ENCODE measurements around the gene PDSS1.
"Not testable (repeated sequence)": the region's sequence is repeated elsewhere in the genome, so short reads cannot be mapped to it uniquely, and the experiment has no call there.

The PDSS1 gene, protein sequence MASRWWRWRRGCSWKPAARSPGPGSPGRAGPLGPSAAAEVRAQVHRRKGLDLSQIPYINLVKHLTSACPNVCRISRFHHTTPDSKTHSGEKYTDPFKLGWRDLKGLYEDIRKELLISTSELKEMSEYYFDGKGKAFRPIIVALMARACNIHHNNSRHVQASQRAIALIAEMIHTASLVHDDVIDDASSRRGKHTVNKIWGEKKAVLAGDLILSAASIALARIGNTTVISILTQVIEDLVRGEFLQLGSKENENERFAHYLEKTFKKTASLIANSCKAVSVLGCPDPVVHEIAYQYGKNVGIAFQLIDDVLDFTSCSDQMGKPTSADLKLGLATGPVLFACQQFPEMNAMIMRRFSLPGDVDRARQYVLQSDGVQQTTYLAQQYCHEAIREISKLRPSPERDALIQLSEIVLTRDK

DNA sequence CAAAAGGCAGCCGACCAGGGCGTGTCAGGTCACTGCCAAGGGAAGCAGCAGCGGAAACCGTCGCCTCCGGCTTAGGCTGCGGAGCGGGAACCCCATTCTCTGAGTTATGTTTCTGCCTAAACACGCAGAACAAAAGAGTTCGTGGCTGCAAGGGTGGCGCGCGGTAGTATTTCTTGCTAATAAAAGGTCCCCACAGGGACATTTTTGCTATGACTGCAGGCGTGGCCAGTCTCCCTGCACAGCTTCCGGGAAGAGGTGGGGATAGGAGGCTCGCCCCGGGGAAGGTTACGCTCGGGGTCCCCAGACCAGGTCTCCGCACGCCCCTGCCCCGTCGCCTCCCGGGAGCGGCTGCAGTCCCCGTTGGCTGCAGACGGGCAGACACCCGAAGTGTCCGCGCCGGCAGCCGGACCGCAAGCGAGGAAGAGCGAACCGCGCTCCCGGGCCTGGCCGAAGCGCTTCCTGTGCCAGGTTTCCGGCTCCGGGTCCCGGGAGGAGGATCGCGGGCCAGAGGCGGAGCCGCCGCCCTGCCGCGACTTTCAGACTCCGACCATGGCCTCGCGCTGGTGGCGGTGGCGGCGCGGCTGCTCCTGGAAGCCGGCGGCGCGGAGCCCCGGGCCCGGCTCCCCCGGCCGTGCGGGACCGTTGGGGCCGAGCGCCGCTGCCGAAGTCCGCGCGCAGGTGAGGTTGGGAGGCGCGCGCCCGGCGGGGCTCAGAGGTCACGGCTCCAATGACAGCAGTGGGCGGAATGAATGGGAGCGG lies at the start of gene PDSS1:
TSS of gene PDSS1 (plus strand) at position 539 of the 759 bp plus-strand sequence. CDS start at position 550, 11 bp downstream.
- peak; percentile 65 for DNase-seq

DNA sequence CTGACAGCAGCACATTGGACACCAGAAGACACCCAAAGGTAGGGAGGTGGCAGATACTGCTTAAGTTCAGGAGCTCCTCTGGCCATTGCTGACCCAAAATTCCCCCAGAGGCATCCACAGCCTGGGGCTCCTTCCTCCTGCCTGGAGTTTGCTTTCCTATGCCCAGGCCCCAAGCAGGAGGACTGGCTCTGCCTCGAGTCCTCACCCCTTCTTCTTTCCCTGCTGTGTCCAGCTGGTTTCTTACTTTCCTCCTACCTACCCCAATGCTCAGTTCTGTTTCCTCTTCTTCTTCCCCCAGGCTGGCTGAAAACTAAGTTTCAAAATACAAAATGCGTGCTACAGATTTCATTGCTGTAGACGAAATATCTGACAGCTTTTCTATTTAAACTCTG lies 49.3 kb upstream of the PDSS1 start:
- not testable (repeated sequence) for DNase-seq

DNA sequence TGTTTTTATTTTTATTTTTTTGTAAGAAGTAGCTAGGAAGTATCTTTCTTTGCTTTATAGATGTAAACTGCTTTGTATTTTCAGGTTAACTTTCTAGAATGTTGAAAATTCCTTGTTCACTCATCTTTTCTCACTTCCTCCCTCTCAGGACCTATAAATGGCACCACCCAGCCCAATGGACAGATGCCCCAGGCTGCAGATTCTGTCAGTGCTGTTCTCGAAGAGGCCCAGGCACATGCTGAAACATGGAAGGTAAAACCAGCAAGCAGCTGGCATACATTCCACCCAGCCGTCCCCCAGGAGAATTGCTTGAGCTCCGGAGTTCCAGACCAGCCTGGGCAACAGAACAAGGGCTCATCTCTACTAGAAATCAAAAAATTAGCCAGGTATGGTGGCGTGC lies 47.1 kb upstream of the PDSS1 start:
- DNase-seq: no peak

DNA sequence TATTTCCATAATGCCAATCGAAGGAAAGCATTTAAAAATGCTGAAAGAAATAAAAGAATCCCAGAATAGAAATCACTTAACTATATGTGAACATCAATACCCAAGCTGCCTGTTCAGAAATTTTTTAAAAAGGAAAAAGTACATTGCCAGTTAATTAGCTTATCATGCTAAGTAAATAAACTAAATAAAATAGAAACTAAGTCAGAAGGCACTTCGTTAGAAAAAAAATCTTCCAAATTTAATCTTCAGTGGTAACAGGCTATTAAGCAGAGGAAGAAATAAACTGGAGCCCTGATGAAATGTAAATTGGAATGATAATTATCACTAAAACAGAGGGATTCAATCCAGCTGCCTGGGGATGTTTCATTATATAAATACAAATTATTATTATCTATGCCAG lies 46.0 kb upstream of the PDSS1 start:
- not testable (repeated sequence) for DNase-seq

DNA sequence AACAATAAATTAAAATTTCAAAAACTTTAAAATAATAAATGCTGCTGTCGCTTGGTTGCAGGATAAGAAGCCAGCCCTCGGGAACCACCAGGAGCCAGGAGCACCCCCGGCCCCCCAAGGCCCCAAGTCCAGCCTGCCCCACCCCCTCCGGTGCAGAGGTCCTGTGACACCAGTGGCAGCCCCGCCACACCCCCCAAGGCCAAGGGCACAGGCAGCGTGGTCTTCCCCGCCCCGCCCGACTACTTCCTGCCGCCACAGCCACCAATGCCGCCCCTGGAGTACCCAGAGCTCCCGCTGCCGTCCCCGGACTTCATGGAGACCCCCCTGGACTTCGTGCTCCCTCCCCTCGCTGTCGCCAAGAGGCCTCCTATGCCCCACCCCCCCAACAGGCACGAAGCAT lies 44.5 kb upstream of the PDSS1 start:
- no peak for DNase-seq

DNA sequence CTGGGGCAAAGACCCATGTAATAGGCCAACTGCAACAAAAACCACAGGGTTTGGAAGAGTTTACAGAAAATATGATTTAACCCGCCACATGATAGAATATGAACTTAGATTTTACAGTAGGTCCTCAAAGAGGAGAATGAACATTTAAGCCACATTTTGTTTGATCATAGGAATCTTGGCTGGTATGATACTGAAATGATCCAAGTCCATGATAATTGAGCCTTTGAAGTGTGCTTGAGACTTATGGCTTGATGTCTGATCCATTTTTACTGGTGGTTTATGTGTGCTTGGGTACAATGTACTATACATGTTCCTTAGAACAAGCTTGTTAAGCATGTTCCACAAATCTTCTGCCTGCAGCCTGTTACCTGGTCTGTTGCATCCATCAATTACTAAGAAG lies 41.8 kb upstream of the PDSS1 start:
- DNase-seq: no peak

DNA sequence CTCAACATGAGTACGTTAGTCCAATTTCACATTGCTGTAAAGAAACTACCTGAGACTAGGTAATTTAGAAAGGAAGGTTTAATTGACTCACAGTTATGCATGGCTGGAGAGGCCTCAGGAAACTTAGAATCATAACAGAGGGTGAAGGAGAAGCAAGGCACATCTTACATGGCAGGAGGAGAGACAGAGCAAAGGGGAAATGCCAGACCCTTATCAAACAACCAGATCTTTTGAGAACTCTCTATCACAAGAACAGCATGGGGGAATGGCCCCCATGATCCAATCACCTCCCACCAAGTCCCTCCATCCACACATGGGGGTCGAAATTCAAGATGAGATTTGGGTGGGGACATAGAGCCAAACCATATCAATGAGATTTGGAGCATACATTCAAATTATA lies 34.6 kb upstream of the PDSS1 start:
- no peak for DNase-seq

DNA sequence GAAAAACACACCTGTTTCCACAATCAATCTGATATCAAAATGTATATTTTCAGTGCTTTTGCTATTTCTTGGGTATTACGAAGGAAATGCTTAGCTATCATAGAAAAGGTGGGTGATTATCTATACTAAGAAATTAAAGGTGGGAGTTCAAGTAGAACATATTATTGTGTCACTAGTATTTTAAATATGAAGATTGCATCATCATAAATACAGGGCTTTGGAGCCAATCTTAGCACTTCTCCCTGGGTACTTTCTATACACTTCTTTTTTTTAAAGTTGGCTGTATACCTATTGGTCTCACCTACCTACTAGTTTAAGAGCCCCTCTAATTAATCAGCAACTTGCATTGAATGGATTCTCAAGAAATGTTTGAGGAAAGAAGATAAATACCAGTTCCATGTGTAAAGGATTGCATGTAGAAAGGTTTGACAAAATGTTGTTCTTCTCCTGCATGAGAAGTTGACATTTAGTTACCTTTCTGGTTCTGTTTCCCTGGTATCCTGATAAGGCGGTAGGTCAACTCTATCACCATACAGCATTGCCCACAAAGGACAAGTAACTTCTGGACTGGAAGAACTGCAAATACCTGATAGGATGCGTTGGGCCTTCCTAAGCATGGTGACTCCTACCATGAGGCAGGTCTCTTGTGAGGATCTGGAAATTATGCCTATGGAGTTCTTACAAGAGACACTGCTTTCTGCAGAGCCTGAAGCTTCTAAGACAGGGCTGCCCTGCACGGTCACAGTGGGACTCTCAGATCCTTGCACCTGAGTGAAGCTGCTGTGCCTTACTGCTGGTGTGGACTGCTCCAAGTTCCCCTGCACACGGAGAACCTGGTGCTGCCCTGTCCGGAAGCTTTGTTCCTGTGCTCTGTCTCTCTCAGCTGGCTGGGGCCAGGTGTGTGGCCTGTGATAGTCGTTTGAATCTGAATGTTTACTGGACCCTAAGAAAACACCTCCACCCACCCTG lies 32.1 kb upstream of the PDSS1 start:
- DNase-seq: no peak

DNA sequence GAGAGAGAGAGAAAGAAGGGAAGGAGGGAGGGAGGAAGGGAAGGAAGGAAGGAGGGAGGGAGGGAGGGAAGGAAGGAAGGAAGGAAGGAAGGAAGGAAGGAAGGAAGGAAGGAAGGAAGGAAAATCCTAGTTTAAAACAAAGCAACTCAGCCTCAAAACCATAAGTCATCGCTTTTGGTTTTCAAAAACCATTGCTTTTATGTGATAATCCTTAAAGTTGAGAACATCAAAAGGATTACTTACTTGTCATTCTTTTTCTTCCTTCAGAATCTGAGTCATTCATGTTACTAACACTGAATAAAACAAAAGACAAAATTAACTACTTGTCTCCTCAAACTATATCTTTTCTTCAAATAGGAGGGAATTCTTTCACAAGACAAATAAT lies 21.6 kb upstream of the PDSS1 start:
- DNase-seq: no peak

DNA sequence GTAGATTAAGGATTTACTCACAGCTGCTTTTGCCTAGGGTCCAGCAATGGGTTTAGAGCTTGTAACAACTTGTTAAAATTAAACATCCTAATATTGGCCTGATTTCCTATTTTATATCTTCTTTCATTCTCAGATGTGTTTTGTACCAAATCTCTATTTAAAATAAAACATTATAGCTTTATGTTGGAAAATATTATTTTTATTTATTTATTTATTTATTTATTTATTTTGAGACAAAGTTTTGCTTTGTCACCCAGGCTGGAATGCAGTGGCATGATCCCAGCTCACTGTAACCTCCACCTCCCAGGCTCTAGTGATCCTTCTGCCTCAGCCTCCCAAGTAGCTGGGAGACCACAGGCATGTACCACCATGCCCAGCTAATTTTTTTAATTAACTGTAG lies 17.9 kb upstream of the PDSS1 start:
- DNase-seq: no peak

DNA sequence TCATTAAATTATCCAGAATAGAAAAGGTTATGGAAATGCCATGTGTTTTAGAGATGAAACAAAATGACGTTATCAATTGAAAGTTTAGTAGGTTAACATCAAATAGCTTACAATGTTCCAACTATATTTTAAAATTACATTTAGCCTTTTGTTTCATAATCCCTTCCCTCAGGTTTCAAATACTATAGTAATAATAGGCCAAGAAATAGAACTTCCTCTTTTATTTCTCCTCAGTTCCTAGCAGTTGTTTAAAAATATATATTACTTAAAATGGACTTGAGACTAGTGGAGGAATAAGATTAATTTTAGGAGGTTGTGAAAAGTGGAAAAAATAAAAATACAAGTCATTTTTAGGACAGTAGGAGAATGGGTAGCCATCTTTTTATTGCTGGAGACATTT lies 16.4 kb upstream of the PDSS1 start:
- DNase-seq: no peak

DNA sequence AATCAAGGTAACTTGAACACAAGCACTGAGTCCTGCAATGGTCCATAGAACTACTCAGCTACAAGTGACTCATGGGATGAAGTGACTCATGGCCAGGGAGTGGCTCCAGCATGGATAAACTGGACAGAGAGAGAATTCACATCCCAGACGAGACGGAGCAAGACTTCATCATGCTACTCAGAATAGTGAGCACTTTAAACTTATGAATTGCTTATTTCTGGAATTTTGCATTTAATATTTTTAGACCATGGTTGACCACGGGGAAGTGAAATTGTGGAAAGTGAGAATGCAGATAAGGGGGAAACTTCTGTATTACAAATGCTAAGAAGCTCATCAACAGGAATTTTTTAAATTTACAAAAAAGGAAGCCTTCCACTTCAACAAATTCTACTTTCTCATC lies 15.5 kb upstream of the PDSS1 start:
- DNase-seq: not testable (repeated sequence)

DNA sequence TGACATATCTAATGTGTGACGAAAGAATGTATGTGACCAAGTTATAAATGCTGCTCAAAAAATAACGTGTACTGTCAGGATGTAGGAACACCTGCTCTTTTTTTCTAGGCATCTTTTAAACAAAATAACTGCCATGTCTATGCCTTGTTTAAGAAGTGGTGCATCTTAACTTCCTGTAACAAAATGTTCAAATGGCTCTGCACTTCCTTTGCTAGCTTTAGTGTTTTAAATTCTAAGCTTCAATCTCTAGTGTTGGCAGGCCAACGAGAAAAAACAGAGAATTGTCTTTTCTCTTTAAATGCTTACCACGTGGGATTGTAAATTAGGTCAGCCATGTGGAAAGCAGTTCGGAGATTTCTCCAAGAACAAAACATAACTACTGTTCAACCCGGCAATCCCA lies 14.6 kb upstream of the PDSS1 start:
- no peak for DNase-seq

DNA sequence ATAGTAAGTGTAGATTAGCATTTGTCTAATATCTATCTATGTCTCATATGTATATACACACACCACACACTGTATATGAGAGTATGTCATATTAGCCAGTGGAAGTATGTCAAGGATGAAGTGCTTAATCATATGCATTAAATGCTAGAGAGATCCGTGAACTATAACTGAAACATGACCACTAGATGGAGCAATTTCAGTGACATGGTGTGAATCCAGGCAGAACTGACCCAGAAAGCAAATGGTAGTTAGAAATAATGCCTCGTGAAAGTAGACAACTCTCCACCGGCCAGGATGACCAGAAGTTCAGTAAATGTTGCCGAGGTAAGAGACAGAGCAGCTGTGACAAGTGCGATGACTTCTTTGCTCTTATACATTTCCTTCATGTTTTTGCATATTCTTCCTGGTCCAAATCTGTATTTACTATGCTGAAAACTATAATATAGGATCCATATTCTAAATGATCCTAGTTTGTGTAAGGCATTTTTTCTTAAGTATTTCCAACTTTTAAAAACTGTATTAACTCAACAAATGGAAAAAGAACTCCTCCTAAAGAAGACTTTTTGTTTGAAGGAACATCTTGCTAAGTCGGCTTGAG lies 12.7 kb upstream of the PDSS1 start:
- not testable (repeated sequence) for DNase-seq

DNA sequence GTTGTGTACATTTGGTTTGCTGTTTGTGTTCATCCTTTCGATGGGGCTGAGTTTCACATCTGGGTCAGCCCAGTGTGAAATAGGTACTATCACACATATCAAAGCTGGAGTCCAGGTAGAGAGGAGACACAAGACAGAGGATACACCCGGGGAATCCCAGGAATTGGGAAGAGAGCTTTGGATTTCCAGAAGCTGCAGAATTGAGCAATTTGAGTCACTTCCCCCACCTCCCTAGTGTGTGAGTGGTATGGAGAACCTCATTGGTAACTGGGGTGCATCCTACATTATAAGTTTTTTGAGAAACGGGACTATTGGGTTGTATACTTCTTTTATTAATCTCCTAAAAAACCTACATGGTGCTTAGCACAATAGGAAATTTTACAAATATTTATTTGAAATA lies 12.1 kb upstream of the PDSS1 start:
- no peak for DNase-seq

DNA sequence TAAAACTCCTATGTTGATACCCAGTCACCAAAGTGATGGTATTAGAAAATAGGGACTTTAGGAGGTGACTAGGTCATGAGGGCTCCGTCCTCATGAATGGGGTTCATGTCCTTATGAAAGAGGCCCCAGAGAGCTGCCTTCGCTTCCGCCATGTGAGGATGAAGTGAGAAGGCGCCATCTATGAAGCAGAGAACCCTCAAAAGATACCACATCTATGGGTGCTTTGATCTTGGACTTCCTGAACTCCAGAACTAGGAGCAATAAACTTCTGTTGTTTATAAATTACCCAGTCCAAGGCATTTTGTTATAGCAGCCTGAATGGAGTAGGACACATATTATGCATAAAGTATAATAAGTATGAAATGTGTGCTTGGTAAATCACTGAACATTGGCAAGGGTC lies 8.1 kb upstream of the PDSS1 start:
- no peak for DNase-seq

DNA sequence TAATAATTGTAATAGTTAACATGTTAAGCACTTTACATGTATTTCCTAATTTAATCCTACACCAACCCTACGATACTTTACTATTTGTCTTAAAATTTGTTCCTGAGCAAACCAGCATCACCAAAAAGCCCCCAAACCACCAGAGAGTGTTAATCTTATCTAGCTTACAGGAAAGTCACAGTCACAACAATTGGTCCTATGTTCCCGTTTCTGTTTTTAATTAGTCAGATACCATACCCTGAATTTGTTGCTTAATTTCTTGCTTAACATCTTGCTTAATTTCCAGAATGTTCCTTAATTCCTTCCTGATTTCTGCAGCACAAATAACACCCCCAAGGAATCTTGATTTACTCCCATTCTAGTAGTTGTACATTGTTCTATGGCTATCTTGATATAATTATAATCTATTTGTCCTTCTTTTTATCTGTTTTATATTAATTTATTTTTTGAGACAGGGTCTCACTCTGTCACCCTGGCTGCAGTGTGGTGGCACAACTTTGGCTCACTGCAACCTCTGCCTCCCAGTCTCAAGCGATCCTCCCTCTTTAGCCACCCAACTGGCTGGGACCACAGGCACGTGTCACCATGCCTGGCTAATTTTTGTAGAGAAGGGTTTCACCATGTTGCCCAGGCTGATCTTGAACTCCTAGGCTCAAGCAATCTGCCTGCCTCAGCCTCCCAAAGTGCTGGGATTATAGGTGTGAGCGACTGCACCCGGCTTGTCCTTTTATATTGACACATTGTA lies 6.6 kb upstream of the PDSS1 start:
- DNase-seq: no peak

DNA sequence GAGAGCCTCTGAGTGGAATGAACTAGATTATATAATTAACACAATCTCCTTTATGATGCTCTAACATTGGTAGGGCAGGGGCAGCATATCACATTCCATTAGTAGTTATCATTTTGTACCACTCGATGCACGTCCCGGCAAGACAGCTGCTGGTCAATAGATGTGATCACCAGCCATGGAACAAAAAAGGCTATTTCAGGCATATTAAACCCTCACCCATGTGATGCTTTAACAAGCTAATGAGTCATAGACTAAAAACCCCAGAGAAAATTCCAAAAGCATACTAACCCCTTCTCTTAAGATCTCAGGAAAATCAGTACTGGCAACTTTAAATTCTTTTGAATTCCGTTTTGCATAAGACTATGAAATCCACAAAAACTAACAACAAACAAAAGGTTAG lies 3.0 kb upstream of the PDSS1 start:
- not testable (repeated sequence) for DNase-seq

DNA sequence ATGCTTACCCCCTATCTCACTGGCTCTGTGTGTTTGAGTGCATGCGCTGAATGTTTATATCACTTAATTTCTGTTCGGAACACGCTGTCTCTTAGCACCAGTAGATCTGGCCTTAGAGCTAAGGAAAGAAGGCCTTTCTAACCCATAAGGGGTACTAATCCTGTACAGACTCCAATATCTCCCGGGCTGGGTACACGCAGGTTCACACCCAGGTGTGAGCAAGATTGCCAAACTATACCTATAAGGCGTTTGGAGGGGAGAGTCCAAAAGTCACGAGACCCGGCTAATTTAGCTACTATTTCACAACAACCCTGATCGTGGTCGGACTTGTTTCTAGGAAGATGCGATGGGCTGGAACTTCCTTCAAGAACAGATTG lies 727 bp upstream of the PDSS1 start:
- DNase-seq: no peak

DNA sequence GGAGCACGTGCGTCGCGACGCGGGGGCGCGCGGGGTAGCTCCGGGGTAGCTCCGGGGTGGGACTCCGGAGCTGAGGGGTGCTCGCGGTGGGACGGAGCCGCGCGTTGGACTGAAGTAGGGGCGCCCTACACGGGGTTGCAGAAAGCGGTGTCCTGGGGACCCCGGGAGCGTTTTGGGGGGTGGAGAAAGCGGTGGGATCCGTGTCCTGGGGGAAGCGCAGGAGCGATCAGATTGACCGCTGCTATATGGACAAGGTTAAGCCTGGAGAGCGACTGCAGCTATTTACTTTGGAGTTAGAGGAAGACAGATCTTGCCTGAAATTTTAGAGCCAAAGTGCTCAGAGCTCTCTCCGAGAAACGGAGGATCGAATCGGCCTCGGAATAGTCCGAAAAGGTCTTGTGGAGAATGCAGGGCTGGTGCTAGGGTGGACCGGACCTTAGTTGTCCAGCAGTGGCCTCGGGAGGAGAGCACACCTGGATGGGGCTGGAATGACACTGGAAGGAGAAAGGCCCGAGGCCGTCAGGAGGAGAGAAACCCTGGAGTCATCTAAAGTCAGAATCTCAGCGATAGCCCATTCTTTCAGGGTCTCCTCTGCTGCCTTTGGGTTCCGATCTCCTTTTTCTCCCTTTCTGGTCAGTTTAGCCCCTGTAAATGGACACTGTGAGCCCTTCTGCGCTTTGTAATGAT lies 564 bp downstream of the PDSS1 start:
- DNase-seq: no peak

DNA sequence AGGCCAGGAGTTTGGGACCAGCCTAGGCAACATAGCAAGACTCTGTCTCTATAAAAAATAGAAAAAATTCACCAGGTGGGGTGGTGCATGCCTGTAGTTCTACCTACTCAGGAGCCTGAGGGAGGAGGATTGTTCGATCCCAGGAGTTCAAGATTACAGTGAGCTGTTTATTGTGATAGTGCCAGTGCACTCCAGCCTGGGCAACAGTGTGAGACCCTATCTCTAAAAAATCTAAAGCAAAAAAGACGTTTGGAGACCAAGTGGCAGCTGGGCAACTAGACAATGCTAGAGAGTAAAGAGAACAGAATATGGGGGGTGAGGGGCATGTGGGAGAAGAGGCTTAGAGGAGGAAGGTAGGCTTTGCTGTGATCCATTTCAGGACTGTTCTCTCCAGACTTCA lies 1.4 kb downstream of the PDSS1 start:
- no peak for DNase-seq

DNA sequence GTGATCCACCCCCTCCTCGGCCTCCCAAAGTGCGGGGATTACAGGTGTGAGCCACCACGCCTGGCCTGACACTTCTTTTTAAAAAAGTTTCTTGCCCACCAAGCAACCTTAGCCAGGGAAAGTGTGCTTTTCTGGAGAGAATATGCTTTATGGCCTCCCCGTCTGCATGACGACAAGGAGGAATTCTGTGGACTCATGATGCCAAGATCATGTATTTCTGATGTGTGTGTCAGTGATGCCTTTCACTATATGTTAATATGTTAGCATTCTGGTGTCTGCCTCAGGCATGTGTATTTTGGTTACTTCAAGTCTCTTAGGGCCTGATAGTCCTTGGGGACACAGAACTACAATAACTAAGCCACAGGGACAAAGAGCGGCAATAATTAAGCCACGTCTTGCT lies 2.1 kb downstream of the PDSS1 start:
- DNase-seq: no peak
